ENCODE results near the gene PLCD1. TPM values are rescaled to one million over a fixed set of nuclear protein-coding genes. Genes with fewer than 3 reads are reported as not detected.

Gene PLCD1
- total RNA-seq, 1 donor from 2014 or later: 16.7 TPM

GRCh38 chr3:38022896-38023709, 6.3 kb downstream of the PLCD1 start:
- Mint-ChIP-seq H3K4me3 (ENCODE audit: unreplicated experiment) (peak overlapping the region; percentile 95), H3K27me3 (ENCODE audit: low read depth, unreplicated experiment) (peaks cover 6% of the 10 kb centered on the region), H3K36me3 (ENCODE audit: low read depth, unreplicated experiment) (peaks cover 3% of the 10 kb centered on the region), H3K27ac (ENCODE audit: unreplicated experiment) (no peak overlapping the region), H3K9me3 (ENCODE audit: unreplicated experiment) (no peaks in the 10 kb centered on the region), H3K4me1 (ENCODE audit: low read depth, unreplicated experiment) (peaks cover 2% of the 10 kb centered on the region)
- Histone ChIP-seq H3K4me2 (ENCODE audit: low read length) (peak overlapping the region; percentile 90), H4K20me1 (ENCODE audit: insufficient read depth, low read length) (peaks cover 24% of the 10 kb centered on the region), H3K27ac (ENCODE audit: low read depth, low read length) (no peak overlapping the region), H3K4me1 (ENCODE audit: insufficient read depth, low read length) (peaks cover 9% of the 10 kb centered on the region), H3K4me3 (ENCODE audit: insufficient read depth, low read depth, low read length) (no peak overlapping the region), H3K9ac (ENCODE audit: low read length) (peak overlapping the region; percentile 88), H3K27me3 (ENCODE audit: insufficient read depth, low read length) (no peaks in the 10 kb centered on the region), H3K36me3 (ENCODE audit: insufficient read depth, low read length) (no peaks in the 10 kb centered on the region), H3K9me3 (ENCODE audit: insufficient read depth, low read depth, low read length) (no peaks in the 10 kb centered on the region), H3K79me2 (ENCODE audit: insufficient read depth, low read length) (no peaks in the 10 kb centered on the region), H2AFZ (ENCODE audit: low read depth, low read length) (no peak overlapping the region)
- no peak for TF ChIP-seq EZH2 (IDR thresholded peaks at IDR 0.05; ENCODE audit: insufficient read depth, low read length)
- TF ChIP-seq, protein P1, sequence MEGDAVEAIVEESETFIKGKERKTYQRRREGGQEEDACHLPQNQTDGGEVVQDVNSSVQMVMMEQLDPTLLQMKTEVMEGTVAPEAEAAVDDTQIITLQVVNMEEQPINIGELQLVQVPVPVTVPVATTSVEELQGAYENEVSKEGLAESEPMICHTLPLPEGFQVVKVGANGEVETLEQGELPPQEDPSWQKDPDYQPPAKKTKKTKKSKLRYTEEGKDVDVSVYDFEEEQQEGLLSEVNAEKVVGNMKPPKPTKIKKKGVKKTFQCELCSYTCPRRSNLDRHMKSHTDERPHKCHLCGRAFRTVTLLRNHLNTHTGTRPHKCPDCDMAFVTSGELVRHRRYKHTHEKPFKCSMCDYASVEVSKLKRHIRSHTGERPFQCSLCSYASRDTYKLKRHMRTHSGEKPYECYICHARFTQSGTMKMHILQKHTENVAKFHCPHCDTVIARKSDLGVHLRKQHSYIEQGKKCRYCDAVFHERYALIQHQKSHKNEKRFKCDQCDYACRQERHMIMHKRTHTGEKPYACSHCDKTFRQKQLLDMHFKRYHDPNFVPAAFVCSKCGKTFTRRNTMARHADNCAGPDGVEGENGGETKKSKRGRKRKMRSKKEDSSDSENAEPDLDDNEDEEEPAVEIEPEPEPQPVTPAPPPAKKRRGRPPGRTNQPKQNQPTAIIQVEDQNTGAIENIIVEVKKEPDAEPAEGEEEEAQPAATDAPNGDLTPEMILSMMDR (IDR thresholded peaks at IDR 0.05; ENCODE audit: insufficient read depth, low read depth, low read length): no peak
- DNase-seq (ENCODE audit: low read depth) (no peak), FAIRE-seq (no peak)

GRCh38 chr3:38022301-38022700, 7.1 kb downstream of the PLCD1 start:
- peaks cover 2% of the 10 kb centered on the region for H3K4me1 Mint-ChIP-seq (ENCODE audit: low read depth, unreplicated experiment)

More at GRCh38 chr3:38022301-38022700, 7.1 kb downstream of the PLCD1 start:
- H3K4me3 Mint-ChIP-seq (ENCODE audit: unreplicated experiment): no peak overlapping the region
- no peaks in the 10 kb centered on the region for H3K79me2 ChIP-seq (ENCODE audit: insufficient read depth, low read length)
- DNase-seq (ENCODE audit: low read depth) (no peak), FAIRE-seq (no peak)
- H3K27me3 Mint-ChIP-seq (ENCODE audit: low read depth, unreplicated experiment): peaks cover under 1% of the 10 kb centered on the region
- no peak overlapping the region for H3K4me3 ChIP-seq (ENCODE audit: insufficient read depth, low read depth, low read length)
- H3K27ac ChIP-seq (ENCODE audit: low read depth, low read length): no peak overlapping the region
- no peaks in the 10 kb centered on the region for H3K9me3 Mint-ChIP-seq (ENCODE audit: unreplicated experiment)
- no peaks in the 10 kb centered on the region for H3K27me3 ChIP-seq (ENCODE audit: insufficient read depth, low read length)
- H3K9ac ChIP-seq (ENCODE audit: low read length): no peak overlapping the region
- no peak overlapping the region for H2AFZ ChIP-seq (ENCODE audit: low read depth, low read length)
- no peak overlapping the region for H3K27ac Mint-ChIP-seq (ENCODE audit: unreplicated experiment)
- H3K36me3 ChIP-seq (ENCODE audit: insufficient read depth, low read length): no peaks in the 10 kb centered on the region
- TF ChIP-seq, protein P1 (IDR thresholded peaks at IDR 0.05; ENCODE audit: insufficient read depth, low read depth, low read length): no peak
- no peak for TF ChIP-seq EZH2 (IDR thresholded peaks at IDR 0.05; ENCODE audit: insufficient read depth, low read length)
- peaks cover 21% of the 10 kb centered on the region for H4K20me1 ChIP-seq (ENCODE audit: insufficient read depth, low read length)
- H3K4me1 ChIP-seq (ENCODE audit: insufficient read depth, low read length): peaks cover 9% of the 10 kb centered on the region
- H3K36me3 Mint-ChIP-seq (ENCODE audit: low read depth, unreplicated experiment): peaks cover 5% of the 10 kb centered on the region
- H3K4me2 ChIP-seq (ENCODE audit: low read length): no peak overlapping the region
- H3K9me3 ChIP-seq (ENCODE audit: insufficient read depth, low read depth, low read length): no peaks in the 10 kb centered on the region
